MM.1S (cell line): ENCODE measurements around the gene PKN1.

Experiments used
- DNase-seq: peaks from one replicate; pipeline ENCODE4 v3.0.0-alpha.2; 2015
- H2AFZ ChIP-seq: fragments of 300-600 bp; sonication (generic); 2 replicates; pipeline ENCODE4 v1.6.0; 2016; ENCODE audit warnings: antibody characterized with exemption, low read length
- H3F3A ChIP-seq: fragments of 300-600 bp; sonication (generic); 2 replicates; pipeline ENCODE4 v1.6.1; 2016; ENCODE audit warnings: mild to moderate bottlenecking, antibody characterized with exemption, low read length, moderate library complexity, mixed read lengths; ENCODE audit not compliant: insufficient read depth
- H3K27ac ChIP-seq: fragments of 300-600 bp; sonication (generic); 2 replicates; pipeline ENCODE4 v1.5.1; 2016; ENCODE audit warnings: mild to moderate bottlenecking, low read length
- H3K27me3 ChIP-seq: fragments of 300-600 bp; sonication (generic); replicated peaks from 2 replicates; pipeline ENCODE4 v1.6.0; 2016; ENCODE audit warnings: low read length; ENCODE audit not compliant: insufficient read depth
- H3K36me3 ChIP-seq: fragments of 300-600 bp; sonication (generic); replicated peaks from 2 replicates; pipeline ENCODE4 v1.6.1; 2016; ENCODE audit warnings: mild to moderate bottlenecking, low read length, mixed read lengths; ENCODE audit not compliant: insufficient read depth
- H3K4me1 ChIP-seq: fragments of 300-600 bp; sonication (generic); 2 replicates; pipeline ENCODE4 v1.6.1; 2016; ENCODE audit warnings: low read length, mixed read lengths
- H3K4me2 ChIP-seq: fragments of 300-600 bp; sonication (generic); 2 replicates; pipeline ENCODE4 v1.6.0; 2016; ENCODE audit warnings: low read depth, low read length
- H3K4me3 ChIP-seq: fragments of 300-600 bp; sonication (generic); 2 replicates; pipeline ENCODE4 v1.5.1; 2016; ENCODE audit warnings: low read length, mixed read lengths
- H3K79me2 ChIP-seq: fragments of 300-600 bp; sonication (generic); 2 replicates; pipeline ENCODE4 v1.6.1; 2016; ENCODE audit warnings: mixed run types, low read length, mixed read lengths
- H3K9ac ChIP-seq: fragments of 300-600 bp; sonication (generic); 2 replicates; pipeline ENCODE4 v1.6.1; 2016; ENCODE audit warnings: low read length, mixed read lengths
- H3K9me2 ChIP-seq: fragments of 300-600 bp; sonication (generic); replicated peaks from 2 replicates; pipeline ENCODE4 v1.6.1; 2016; ENCODE audit warnings: mild to moderate bottlenecking, low read length, mixed read lengths; ENCODE audit not compliant: insufficient read depth
- H3K9me3 ChIP-seq: fragments of 300-600 bp; sonication (generic); replicated peaks from 2 replicates; pipeline ENCODE4 v1.6.1; 2016; ENCODE audit warnings: mild to moderate bottlenecking, low read length, mixed read lengths; ENCODE audit not compliant: insufficient read depth
- H4K20me1 ChIP-seq: fragments of 300-600 bp; sonication (generic); 2 replicates; pipeline ENCODE4 v1.6.1; 2016; ENCODE audit warnings: mild to moderate bottlenecking, low read length, moderate library complexity, mixed read lengths; ENCODE audit not compliant: insufficient read depth
- CTCF ChIP-seq: fragments of 300-600 bp; sonication (generic); IDR thresholded peaks from 2 replicates; pipeline ENCODE4 v1.5.1; 2016; ENCODE audit warnings: antibody characterized with exemption, low read length, mixed read lengths
- EZH2 ChIP-seq: fragments of 300-600 bp; sonication (generic); optimal IDR thresholded peaks from 2 replicates; pipeline ENCODE3; 2017; ENCODE audit warnings: low read depth, mild to moderate bottlenecking, antibody characterized with exemption, low read length, mixed read lengths
- EZH2phosphoT487 ChIP-seq: fragments of 300-600 bp; sonication (generic); IDR thresholded peaks from 2 replicates; pipeline ENCODE4 v1.6.1; 2018; ENCODE audit warnings: antibody characterized with exemption, low read length

The PKN1 gene

GRCh38 chr19:14512406-14512961 is 79.4 kb downstream of the PKN1 start:
- H3K9me2 ChIP-seq, result no peaks in the 10 kb centered on the region
- no peak overlapping the region for H3K27ac ChIP-seq
- no peak for DNase-seq
- no peak overlapping the region for H3K4me2 ChIP-seq
- peaks cover 23% of the 10 kb centered on the region for H3K36me3 ChIP-seq
- peaks cover 32% of the 10 kb centered on the region for H3K79me2 ChIP-seq
- peaks cover 29% of the 10 kb centered on the region for H3F3A ChIP-seq
- H4K20me1 ChIP-seq, result peaks cover 19% of the 10 kb centered on the region
- H3K27me3 ChIP-seq, result no peaks in the 10 kb centered on the region
- H3K9me3 ChIP-seq, result no peaks in the 10 kb centered on the region
- TF ChIP-seq CTCF (no peak), EZH2phosphoT487 (no peak), EZH2 (no peak)
- H3K4me1 ChIP-seq, result peaks cover 17% of the 10 kb centered on the region
- no peak overlapping the region for H3K4me3 ChIP-seq
- H2AFZ ChIP-seq, result no peak overlapping the region
- H3K9ac ChIP-seq, result no peak overlapping the region

- no peak for TF ChIP-seq EZH2
- TF ChIP-seq CTCF, result no peak
- no peak for TF ChIP-seq EZH2phosphoT487
- no peak for DNase-seq
- peaks cover 38% of the 10 kb centered on the region for H3K79me2 ChIP-seq
- H3K27me3 ChIP-seq, result no peaks in the 10 kb centered on the region
- H3K36me3 ChIP-seq, result peaks cover 23% of the 10 kb centered on the region
- H2AFZ ChIP-seq, result no peak overlapping the region
- H3F3A ChIP-seq, result peaks cover 32% of the 10 kb centered on the region
- H3K4me2 ChIP-seq, result no peak overlapping the region
- H3K9ac ChIP-seq, result no peak overlapping the region
- H3K9me3 ChIP-seq, result no peaks in the 10 kb centered on the region
- no peak overlapping the region for H3K27ac ChIP-seq
- no peak overlapping the region for H3K4me3 ChIP-seq
- no peaks in the 10 kb centered on the region for H3K9me2 ChIP-seq
- H4K20me1 ChIP-seq, result peaks cover 19% of the 10 kb centered on the region
- H3K4me1 ChIP-seq, result peaks cover 16% of the 10 kb centered on the region
These were observed 81.2 kb downstream of the PKN1 start for GRCh38 chr19:14514215-14514863.

- Histone ChIP-seq H4K20me1 (peaks cover 19% of the 10 kb centered on the region), H3K4me3 (no peak overlapping the region; the same call in 1 of the 2 replicates), H3K4me1 (peaks cover 16% of the 10 kb centered on the region)
These were observed 82.5 kb downstream of the PKN1 start for GRCh38 chr19:14515501-14516047.

More at GRCh38 chr19:14515501-14516047, 82.5 kb downstream of the PKN1 start:
- H3K9me3 ChIP-seq, result no peaks in the 10 kb centered on the region
- no peaks in the 10 kb centered on the region for H3K27me3 ChIP-seq
- DNase-seq, result no peak
- H3K36me3 ChIP-seq, result peaks cover 23% of the 10 kb centered on the region
- no peak overlapping the region for H3K27ac ChIP-seq
- peak overlapping the region; percentile 100 for H3K4me2 ChIP-seq
- no peak for TF ChIP-seq CTCF
- TF ChIP-seq EZH2, result no peak
- no peak for TF ChIP-seq EZH2phosphoT487
- peaks cover 32% of the 10 kb centered on the region for H3F3A ChIP-seq
- H3K79me2 ChIP-seq, result peaks cover 38% of the 10 kb centered on the region
- H2AFZ ChIP-seq, result no peak overlapping the region
- H3K9me2 ChIP-seq, result no peaks in the 10 kb centered on the region
- H3K9ac ChIP-seq, result no peak overlapping the region
